ENCODE measurements around the gene OR52B2.
"Not testable (repeated sequence)": the region's sequence is repeated elsewhere in the genome, so short reads cannot be mapped to it uniquely, and the experiment has no call there.

OR52B2 gene

DNA sequence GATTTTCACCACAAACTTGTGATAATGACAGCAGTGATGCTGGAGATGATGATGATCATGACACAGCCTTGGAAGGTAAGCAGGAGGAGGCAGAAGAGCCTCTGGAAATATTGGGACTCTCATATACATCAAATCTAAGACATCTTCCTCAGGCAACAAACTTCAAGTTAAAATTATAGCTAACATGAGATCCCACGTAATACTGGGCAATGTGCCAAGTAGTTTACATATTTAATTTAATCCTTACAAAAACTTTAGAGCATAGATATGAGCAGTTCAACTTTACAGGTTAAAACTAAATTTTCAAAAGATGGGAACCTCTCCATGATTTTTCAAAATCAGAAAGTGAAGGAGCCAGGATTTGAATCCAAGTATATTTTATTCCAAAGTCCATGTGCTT lies 19.0 kb downstream of the OR52B2 start:
- no peak for DNase-seq

GRCh38 chr11:6143737-6144136 lies 26.4 kb downstream of the OR52B2 start:
- DNase-seq: not testable (repeated sequence)

GRCh38 chr11:6142936-6143335 lies 27.2 kb downstream of the OR52B2 start:
- no peak for DNase-seq

DNA sequence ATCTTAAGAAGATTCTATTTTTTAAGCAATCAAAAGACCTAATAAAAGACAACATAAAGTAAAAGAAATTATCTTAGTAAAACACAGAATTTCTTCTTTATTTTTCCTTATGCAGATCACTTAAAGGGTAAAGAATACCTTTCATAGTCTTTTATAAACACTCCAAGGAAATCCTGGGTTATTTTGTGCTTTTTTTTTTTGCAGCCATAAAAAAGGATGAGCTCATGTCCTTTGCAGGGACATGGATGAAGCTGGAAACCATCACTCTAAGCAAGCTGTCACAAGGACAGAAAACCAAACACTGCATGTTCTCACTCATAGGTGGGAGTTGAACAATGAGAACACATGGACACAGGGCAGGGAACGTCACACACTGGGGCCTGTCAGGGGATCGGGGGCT lies 34.2 kb downstream of the OR52B2 start:
- not testable (repeated sequence) for DNase-seq

- no peak for DNase-seq
Measured at GRCh38 chr11:6132431-6132830, 37.7 kb downstream of the OR52B2 start.

DNA sequence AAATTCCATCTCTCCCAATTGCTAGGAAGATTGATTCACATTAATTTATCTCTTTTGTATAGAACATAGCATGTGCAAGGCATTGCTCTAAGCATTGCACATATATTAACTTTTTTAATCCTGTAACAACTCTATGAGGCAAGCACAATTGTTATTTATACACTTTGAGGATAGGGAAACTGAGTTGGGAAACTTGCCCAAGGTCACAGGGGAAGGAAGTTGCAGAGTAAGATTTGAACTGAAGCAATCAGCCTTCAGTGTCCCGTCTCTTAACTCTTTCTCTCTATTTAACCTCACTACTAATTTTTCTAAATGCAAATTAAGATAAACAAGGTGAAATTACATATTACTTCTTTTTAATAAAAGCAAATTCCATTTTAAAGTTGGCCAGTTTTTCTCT lies 40.5 kb downstream of the OR52B2 start:
- DNase-seq: no peak

GRCh38 chr11:6129011-6129410 lies 41.1 kb downstream of the OR52B2 start:
- DNase-seq: no peak

- DNase-seq: no peak
Measured at GRCh38 chr11:6127881-6128280, 42.2 kb downstream of the OR52B2 start.

GRCh38 chr11:6124245-6124644 lies 45.9 kb downstream of the OR52B2 start:
- no peak for DNase-seq
